ENCODE results near the gene GREM2.

DNA sequence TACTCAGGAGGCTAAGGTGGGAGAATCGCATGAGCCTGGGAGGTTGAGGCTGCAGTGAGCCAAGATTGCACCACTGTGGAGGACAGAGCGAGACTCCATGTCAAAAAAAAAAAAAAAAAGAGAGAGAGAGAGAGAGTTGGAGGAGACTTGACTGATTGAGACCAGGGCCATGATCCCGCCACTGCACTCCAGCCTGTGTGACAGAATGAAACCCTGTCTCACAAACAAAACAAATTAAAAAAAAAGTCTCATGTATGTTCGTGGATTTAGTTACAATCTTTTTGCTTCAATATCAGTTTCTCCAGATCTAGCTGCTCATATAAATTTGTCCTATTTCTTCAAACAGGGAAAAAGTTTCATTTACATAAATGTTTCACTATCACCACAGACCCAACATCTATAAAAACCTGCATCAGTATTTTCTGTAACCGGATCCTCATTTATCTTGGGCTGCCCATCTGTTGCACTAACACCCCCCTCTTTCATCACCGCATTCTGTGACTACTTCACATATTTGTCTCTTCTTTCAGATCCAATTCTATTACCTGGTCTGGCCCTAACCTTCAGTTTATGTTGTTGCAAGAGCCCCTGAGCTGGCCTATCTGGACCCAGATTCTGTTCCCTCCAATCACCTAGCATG lies 127.0 kb downstream of the GREM2 start:
- TF ChIP-seq, protein P1, sequence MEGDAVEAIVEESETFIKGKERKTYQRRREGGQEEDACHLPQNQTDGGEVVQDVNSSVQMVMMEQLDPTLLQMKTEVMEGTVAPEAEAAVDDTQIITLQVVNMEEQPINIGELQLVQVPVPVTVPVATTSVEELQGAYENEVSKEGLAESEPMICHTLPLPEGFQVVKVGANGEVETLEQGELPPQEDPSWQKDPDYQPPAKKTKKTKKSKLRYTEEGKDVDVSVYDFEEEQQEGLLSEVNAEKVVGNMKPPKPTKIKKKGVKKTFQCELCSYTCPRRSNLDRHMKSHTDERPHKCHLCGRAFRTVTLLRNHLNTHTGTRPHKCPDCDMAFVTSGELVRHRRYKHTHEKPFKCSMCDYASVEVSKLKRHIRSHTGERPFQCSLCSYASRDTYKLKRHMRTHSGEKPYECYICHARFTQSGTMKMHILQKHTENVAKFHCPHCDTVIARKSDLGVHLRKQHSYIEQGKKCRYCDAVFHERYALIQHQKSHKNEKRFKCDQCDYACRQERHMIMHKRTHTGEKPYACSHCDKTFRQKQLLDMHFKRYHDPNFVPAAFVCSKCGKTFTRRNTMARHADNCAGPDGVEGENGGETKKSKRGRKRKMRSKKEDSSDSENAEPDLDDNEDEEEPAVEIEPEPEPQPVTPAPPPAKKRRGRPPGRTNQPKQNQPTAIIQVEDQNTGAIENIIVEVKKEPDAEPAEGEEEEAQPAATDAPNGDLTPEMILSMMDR (IDR thresholded peaks at IDR 0.05), result no peak
- TF ChIP-seq POLR2A (IDR thresholded peaks at IDR 0.05), result no peak

All from uterus (tissue), 2 donors.